SH-SY5Y (cell line): ENCODE results near the gene CENPI.

ENCODE experiments used
- GATA2 ChIP-seq: IDR thresholded peaks from 2 replicates; pipeline ENCODE4 v1.6.1; 2011; ENCODE audit warnings: mild to moderate bottlenecking, low read depth, low read length
- GATA3 ChIP-seq: IDR thresholded peaks from 2 replicates; pipeline ENCODE4 v1.6.1; 2011; ENCODE audit warnings: low read depth, mild to moderate bottlenecking, low read length, moderate library complexity

DNA sequence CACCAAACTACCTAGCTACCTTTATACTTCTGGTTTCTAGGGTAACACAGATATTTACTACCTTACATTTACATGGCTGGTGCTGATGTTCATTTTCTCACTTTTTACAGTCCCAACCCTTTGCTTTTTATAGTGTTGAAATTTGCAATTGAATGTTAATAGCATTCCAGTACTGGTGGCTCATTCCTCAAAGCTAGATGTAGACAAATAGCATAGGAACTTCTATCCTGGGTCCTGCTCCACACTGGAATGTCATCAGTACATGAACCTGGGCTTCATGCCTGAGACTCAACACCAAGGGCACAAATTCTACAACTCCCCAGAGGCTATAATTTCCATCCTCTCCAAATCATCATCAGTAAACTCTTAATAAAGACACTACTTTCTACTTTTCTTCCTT is 35.8 kb upstream of the CENPI start:
- TF ChIP-seq GATA2 (no peak), GATA3 (no peak)
